Brain microvascular endothelial cell (primary cell): ENCODE data around the gene CELF2.

Source experiments
- DNase-seq: peaks from one replicate; pipeline ENCODE4 v3.0.0-alpha.2; 2020
- H3K27ac ChIP-seq: fragments of 250-450 bp; sonication (Bioruptor Pico); 2 replicates; pipeline ENCODE4 v1.5.1; 2020; ENCODE audit warnings: mild to moderate bottlenecking, moderate library complexity
- H3K27me3 ChIP-seq: fragments of 250-450 bp; sonication (Bioruptor Pico); replicated peaks from 2 replicates; pipeline ENCODE4 v1.5.1; 2020; ENCODE audit warnings: mild to moderate bottlenecking
- H3K36me3 ChIP-seq: fragments of 250-450 bp; sonication (Bioruptor Pico); replicated peaks from 2 replicates; pipeline ENCODE4 v1.5.1; 2020; ENCODE audit warnings: mild to moderate bottlenecking
- H3K4me3 ChIP-seq: 2 replicates; pipeline ENCODE4 v1.5.1; 2011; ENCODE audit warnings: low read depth, mild to moderate bottlenecking, control low read depth, low read length, moderate library complexity
- in situ Hi-C: cut with HindIII; loops from 2 replicates; pipeline ENCODE4 v1.10.0; 2017; ENCODE audit warnings: low sequenced_read_pairs, low pct_ligation_motif_present
- TF ChIP-seq, protein P1 (sequence below): IDR thresholded peaks from 2 replicates; pipeline ENCODE4 v1.5.1; 2011; ENCODE audit warnings: low read depth, mild to moderate bottlenecking, moderate library complexity, low read length, control low read depth, inconsistent platforms; ENCODE audit errors: missing control alignments

CELF2 gene

GRCh38 chr10:11213137-11213536, 195.5 kb downstream of the CELF2 start:
- TF ChIP-seq, protein P1, sequence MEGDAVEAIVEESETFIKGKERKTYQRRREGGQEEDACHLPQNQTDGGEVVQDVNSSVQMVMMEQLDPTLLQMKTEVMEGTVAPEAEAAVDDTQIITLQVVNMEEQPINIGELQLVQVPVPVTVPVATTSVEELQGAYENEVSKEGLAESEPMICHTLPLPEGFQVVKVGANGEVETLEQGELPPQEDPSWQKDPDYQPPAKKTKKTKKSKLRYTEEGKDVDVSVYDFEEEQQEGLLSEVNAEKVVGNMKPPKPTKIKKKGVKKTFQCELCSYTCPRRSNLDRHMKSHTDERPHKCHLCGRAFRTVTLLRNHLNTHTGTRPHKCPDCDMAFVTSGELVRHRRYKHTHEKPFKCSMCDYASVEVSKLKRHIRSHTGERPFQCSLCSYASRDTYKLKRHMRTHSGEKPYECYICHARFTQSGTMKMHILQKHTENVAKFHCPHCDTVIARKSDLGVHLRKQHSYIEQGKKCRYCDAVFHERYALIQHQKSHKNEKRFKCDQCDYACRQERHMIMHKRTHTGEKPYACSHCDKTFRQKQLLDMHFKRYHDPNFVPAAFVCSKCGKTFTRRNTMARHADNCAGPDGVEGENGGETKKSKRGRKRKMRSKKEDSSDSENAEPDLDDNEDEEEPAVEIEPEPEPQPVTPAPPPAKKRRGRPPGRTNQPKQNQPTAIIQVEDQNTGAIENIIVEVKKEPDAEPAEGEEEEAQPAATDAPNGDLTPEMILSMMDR, result no peak
- no peaks in the 10 kb centered on the region for H3K27me3 ChIP-seq
- no peak overlapping the region for H3K27ac ChIP-seq
- in situ Hi-C loops, result no loop called here
- no peak for DNase-seq
- no peaks in the 10 kb centered on the region for H3K36me3 ChIP-seq
- H3K4me3 ChIP-seq, result no peak overlapping the region

DNA sequence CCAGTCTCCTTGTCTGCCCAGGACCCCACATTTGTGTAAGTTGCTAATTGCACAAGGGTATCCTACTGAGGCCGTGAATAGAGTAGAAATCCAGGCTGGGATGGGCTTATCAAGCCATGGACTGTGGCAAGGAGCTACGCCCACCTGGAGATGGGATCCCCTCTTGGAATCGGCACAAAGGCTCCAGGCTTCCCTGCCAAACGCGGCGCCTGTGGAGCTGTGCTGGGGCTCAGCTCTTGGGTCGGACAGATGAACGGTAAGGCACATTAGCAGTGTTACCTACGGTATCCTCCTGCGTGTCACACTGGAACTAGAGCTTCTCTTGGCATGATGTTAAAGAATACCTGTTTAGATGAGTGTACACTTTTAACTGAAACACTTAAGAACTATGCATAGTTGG, 196.7 kb downstream of the CELF2 start:
- no peak overlapping the region for H3K27ac ChIP-seq
- DNase-seq, result no peak
- no peaks in the 10 kb centered on the region for H3K36me3 ChIP-seq
- TF ChIP-seq, protein P1, result no peak
- H3K27me3 ChIP-seq, result no peaks in the 10 kb centered on the region
- in situ Hi-C loops, result no loop called here
- H3K4me3 ChIP-seq, result no peak overlapping the region

DNA sequence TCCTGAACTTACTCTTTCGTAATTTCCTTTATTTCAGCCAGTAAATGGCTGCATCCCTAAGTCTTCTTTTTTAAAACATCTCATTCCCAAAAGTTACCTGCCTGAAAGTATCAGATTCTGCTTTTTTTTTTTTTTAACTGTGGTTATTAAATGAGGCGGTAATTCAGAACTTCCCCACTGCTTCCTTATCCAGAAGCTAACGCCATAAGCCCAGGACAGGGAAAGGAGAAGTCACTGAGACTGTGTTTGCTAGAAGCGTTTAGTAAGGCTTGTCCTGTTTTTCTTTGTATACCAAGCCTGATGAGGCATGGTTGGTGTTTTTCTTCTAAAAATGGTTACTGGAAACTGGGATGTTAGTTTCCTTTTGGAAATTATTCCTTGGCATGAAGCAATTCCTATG, 197.8 kb downstream of the CELF2 start:
- in situ Hi-C loops, result no loop called here

DNA sequence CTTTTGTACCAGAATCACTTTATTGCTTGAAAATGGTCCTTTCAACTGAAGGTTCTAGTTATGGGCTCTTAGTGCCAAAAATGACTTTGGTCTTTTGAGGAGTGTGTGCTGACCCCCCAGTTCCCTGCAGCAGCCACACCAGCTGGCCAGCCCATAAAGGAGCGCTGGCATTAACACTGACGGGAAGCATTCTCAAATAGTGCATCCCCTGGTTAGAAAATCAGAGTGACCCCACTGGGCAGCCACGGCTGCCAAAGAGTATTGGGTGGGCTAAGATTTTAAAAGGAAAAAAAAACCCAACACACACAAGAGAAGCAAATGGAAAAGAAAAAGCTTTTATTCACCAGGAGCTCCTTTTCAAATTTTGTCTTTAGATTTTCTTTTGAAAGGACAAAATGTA, 199.8 kb downstream of the CELF2 start:
- Histone ChIP-seq H3K27ac (no peak overlapping the region), H3K27me3 (no peaks in the 10 kb centered on the region), H3K4me3 (no peak overlapping the region), H3K36me3 (no peaks in the 10 kb centered on the region)
- in situ Hi-C loops, result no loop called here
- no peak for DNase-seq
- TF ChIP-seq, protein P1, result no peak

More for the DNA sequence above, 197.8 kb downstream of the CELF2 start:
- H3K27ac ChIP-seq, result no peak overlapping the region
- TF ChIP-seq, protein P1, result no peak
- no peaks in the 10 kb centered on the region for H3K27me3 ChIP-seq
- H3K36me3 ChIP-seq, result no peaks in the 10 kb centered on the region
- no peak overlapping the region for H3K4me3 ChIP-seq
- no peak for DNase-seq

DNA sequence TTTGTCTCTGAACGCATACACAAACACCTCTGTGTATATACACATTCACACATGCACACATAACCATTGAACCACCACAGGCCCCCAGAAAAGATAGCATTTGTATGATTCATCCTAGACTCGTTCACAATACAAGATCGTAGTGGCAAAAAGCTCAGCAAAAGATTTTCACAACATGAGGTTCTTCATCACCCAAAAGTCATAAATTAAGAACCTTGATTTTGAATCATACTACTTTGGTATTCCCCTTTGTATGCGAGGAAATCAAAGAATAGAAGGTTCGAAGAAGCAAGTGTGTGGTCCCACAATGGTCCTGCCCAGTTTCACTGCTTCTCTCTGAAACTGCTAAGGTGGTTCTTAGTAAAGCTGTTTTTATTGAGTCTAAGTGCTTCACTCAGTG, 200.7 kb downstream of the CELF2 start:
- no peaks in the 10 kb centered on the region for H3K36me3 ChIP-seq

GRCh38 chr10:11219431-11219830, 201.8 kb downstream of the CELF2 start:
- Histone ChIP-seq H3K27ac (no peak overlapping the region), H3K27me3 (no peaks in the 10 kb centered on the region), H3K4me3 (no peak overlapping the region), H3K36me3 (no peaks in the 10 kb centered on the region)
- no peak for DNase-seq
- in situ Hi-C loops, result no loop called here
- TF ChIP-seq, protein P1, result no peak

More for the DNA sequence above, 200.7 kb downstream of the CELF2 start:
- no peaks in the 10 kb centered on the region for H3K27me3 ChIP-seq
- in situ Hi-C loops, result no loop called here
- TF ChIP-seq, protein P1, result no peak
- no peak overlapping the region for H3K4me3 ChIP-seq
- DNase-seq, result no peak
- no peak overlapping the region for H3K27ac ChIP-seq
